HepG2 (cell line): Measurements from ENCODE around the gene EXOC3L2. TPM values are rescaled to one million over a fixed set of nuclear protein-coding genes. Genes with fewer than 3 reads are reported as not detected.
A peak's percentile ranks its signal among the peaks of the same experiment; 100 is the strongest.

Experiments
- ATF7 ChIP-seq, 2 experiments: fragments of 450-650 bp in 1 of 2; sonication (generic) in 1 of 2; formaldehyde crosslinking in 1 of 2; IDR thresholded peaks; 2 replicates each; pipeline versions ENCODE4 v1.4.0 to v1.6.1; 2016 to 2020; ENCODE audit warnings: antibody characterized with exemption in 1 of 2, mild to moderate bottlenecking in 1 of 2, missing genetic modification reagents in 1 of 2
- DMAP1 ChIP-seq: IDR thresholded peaks from 2 replicates; pipeline ENCODE4 v1.6.1; 2016
- FOXO1 ChIP-seq: sonication (generic); formaldehyde crosslinking; IDR thresholded peaks from 2 replicates; pipeline ENCODE4 v1.4.0; 2020; ENCODE audit warnings: missing genetic modification reagents
- KDM2A ChIP-seq: sonication (generic); formaldehyde crosslinking; IDR thresholded peaks from 2 replicates; pipeline ENCODE4 v1.4.0; 2020; ENCODE audit warnings: low read depth, missing genetic modification reagents, borderline replicate concordance
- NONO ChIP-seq, 2 experiments: fragments of 450-650 bp in 1 of 2; sonication (generic) in 1 of 2; formaldehyde crosslinking in 1 of 2; IDR thresholded peaks in 1 of 2; conservative IDR thresholded peaks in 1 of 2; 2 replicates each; pipeline versions ENCODE4 v1.6.1 to v1.8.0; 2017 to 2022; ENCODE audit warnings: mild to moderate bottlenecking in 1 of 2, missing genetic modification reagents in 1 of 2, moderate library complexity in 1 of 2
- SAP130 ChIP-seq: IDR thresholded peaks from 2 replicates; pipeline ENCODE4 v1.6.1; 2016; ENCODE audit warnings: low read depth
- TBX2 ChIP-seq: sonication (generic); formaldehyde crosslinking; IDR thresholded peaks from 2 replicates; pipeline ENCODE4 v1.5.0; 2020; ENCODE audit warnings: missing genetic modification reagents, mild to moderate bottlenecking, borderline replicate concordance
- YEATS2 ChIP-seq: sonication (generic); formaldehyde crosslinking; IDR thresholded peaks from 2 replicates; pipeline ENCODE4 v1.4.0; 2020; ENCODE audit warnings: missing genetic modification reagents, borderline replicate concordance
- ZFYVE20 ChIP-seq: sonication (generic); formaldehyde crosslinking; IDR thresholded peaks from 2 replicates; pipeline ENCODE4 v1.8.0; 2023; ENCODE audit warnings: low read depth, mild to moderate bottlenecking, moderate library complexity, missing genetic modification reagents, borderline replicate concordance
- ZNF331 ChIP-seq: sonication (generic); formaldehyde crosslinking; IDR thresholded peaks from 2 replicates; pipeline ENCODE4 v1.4.0; 2020; ENCODE audit warnings: missing genetic modification reagents
- ZNF431 ChIP-seq: sonication (generic); formaldehyde crosslinking; IDR thresholded peaks from 2 replicates; pipeline ENCODE4 v1.9.0; 2022; ENCODE audit warnings: missing genetic modification reagents, low read depth, mild to moderate bottlenecking, borderline replicate concordance
- ZNF569 ChIP-seq: sonication (generic); formaldehyde crosslinking; IDR thresholded peaks from 2 replicates; pipeline ENCODE4 v1.5.0; 2020; ENCODE audit warnings: mild to moderate bottlenecking, missing genetic modification reagents, moderate library complexity, borderline replicate concordance
- ZNF816 ChIP-seq: sonication (generic); formaldehyde crosslinking; IDR thresholded peaks from 2 replicates; pipeline ENCODE4 v1.8.0; 2022; ENCODE audit warnings: missing genetic modification reagents, mild to moderate bottlenecking, borderline replicate concordance
- ZNF839 ChIP-seq: sonication (generic); formaldehyde crosslinking; IDR thresholded peaks from 2 replicates; pipeline ENCODE4 v1.4.0; 2020; ENCODE audit warnings: missing genetic modification reagents, mild to moderate bottlenecking, borderline replicate concordance
- polyA plus RNA-seq, 8 experiments: library from polyadenylated mRNA; depleted of rRNA in 3 of 8; stranded (reverse) in 7 of 8; unstranded in 1 of 8; fragments of >200 nt; fragmentation: Illumina TruSeq in 4 of 8; extraction: Trizol in 4 of 8; gene quantifications; 2 replicates each; pipeline versions ENCODE4 v1.2.1 to v1.2.3, GENCODE V29; 2011 to 2016; ENCODE audit warnings: low read depth in 4 of 8, missing spikeins in 1 of 8, mixed read lengths in 1 of 8; ENCODE audit not compliant: insufficient read depth in 1 of 8
- total RNA-seq, 5 experiments: library from RNA; depleted of rRNA; stranded (reverse); fragments of >200 nt; fragmentation: Illumina TruSeq; extraction: Trizol; gene quantifications; 2 replicates each; pipeline ENCODE4 v1.2.3, GENCODE V29; 2016; ENCODE audit warnings: low read depth in 1 of 5
- TF ChIP-seq, protein P1 (sequence below): sonication (generic); formaldehyde crosslinking; IDR thresholded peaks from 2 replicates; pipeline ENCODE4 v1.8.1; 2023; ENCODE audit warnings: mild to moderate bottlenecking, missing genetic modification reagents
- TF ChIP-seq, protein P2 (sequence below): sonication (generic); formaldehyde crosslinking; IDR thresholded peaks from 2 replicates; pipeline ENCODE4 v1.4.0; 2020; ENCODE audit warnings: missing genetic modification reagents
- TF ChIP-seq, protein P3 (sequence below): sonication (generic); formaldehyde crosslinking; IDR thresholded peaks from 2 replicates; pipeline ENCODE4 v1.9.0; 2022; ENCODE audit warnings: low read depth, missing genetic modification reagents
- TF ChIP-seq, protein P4 (sequence below): IDR thresholded peaks from 2 replicates; pipeline ENCODE4 v1.6.1; 2016; ENCODE audit warnings: low read depth
- TF ChIP-seq, protein P5 (sequence below): sonication (generic); formaldehyde crosslinking; IDR thresholded peaks from 2 replicates; pipeline ENCODE4 v1.9.0; 2021; ENCODE audit warnings: missing genetic modification reagents, borderline replicate concordance

EXOC3L2 gene
- total and polyA plus RNA-seq, 2 of the 13 experiments (the other 11 are each of a cell fraction or from before 2014, with no cell fraction given), result 0.21 TPM; not detected in 1

DNA sequence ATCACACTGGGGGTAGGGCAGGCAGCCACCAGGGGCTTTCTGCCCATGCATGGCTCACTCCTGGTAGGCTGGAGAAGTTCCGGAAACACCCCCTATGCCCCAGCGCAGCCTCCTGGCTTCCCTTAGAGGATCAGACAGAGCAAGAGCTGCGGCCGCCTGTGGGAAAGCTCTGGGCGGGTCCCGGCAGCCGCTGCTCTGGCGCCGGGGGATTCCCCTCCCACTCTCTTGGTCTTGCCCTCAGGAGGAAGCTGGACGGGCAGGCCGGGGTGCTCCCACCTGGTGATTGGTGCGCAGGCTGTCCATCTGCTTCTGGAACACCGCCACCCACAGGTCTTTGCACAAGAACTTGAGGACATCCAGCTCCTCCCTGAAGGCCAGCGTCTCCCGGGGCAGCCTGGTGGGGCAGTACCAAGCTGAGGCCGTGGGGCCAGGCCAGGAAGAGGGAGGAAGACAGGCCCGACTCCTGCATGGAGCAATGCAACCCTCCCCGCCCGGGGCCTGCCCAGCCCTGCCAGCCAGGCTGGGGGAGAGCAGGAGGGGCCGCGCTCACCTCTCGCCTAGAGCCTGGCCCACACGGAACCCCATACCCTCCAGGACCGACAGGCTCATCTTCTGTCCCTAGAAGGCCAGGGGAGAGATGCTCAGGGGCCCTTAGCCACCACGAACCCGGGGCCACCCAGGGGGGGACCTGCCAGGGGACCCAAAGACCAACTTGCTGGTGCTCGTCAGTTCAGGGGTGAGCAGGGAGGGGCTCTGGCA is 80.5 kb downstream of the EXOC3L2 start (continued):
- TF ChIP-seq, protein P1, sequence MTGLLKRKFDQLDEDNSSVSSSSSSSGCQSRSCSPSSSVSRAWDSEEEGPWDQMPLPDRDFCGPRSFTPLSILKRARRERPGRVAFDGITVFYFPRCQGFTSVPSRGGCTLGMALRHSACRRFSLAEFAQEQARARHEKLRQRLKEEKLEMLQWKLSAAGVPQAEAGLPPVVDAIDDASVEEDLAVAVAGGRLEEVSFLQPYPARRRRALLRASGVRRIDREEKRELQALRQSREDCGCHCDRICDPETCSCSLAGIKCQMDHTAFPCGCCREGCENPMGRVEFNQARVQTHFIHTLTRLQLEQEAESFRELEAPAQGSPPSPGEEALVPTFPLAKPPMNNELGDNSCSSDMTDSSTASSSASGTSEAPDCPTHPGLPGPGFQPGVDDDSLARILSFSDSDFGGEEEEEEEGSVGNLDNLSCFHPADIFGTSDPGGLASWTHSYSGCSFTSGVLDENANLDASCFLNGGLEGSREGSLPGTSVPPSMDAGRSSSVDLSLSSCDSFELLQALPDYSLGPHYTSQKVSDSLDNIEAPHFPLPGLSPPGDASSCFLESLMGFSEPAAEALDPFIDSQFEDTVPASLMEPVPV (CRISPR knock-in tag), result peak; percentile 18; the same call in 1 of the 2 replicates
- TF ChIP-seq ZNF431 (CRISPR knock-in tag) (no peak), ZNF839 (CRISPR knock-in tag) (no peak), ZNF331 (CRISPR knock-in tag) (0 out of 2 replicates have a peak, but pooled peaks have one; percentile 32), ZNF569 (CRISPR knock-in tag) (no peak), NONO (IDR thresholded peaks at IDR 0.05) (no peak), NONO (CRISPR knock-in tag; conservative IDR thresholded peaks at IDR 0.05) (peak; percentile 41; the same call in 1 of the 2 replicates), ATF7 (IDR thresholded peaks at IDR 0.05) (no peak), ATF7 (CRISPR knock-in tag; IDR thresholded peaks at IDR 0.05) (no peak), KDM2A (CRISPR knock-in tag) (peak; percentile 56; the same call in 1 of the 2 replicates), ZFYVE20 (CRISPR knock-in tag) (no peak), FOXO1 (CRISPR knock-in tag) (no peak), ZNF816 (CRISPR knock-in tag) (no peak), YEATS2 (CRISPR knock-in tag) (peak; percentile 19; the same call in 1 of the 2 replicates), DMAP1 (CRISPR knock-in tag) (no peak), SAP130 (CRISPR knock-in tag) (peak; percentile 47; the same call in 1 of the 2 replicates), TBX2 (peak; percentile 26; the same call in 1 of the 2 replicates)
- TF ChIP-seq, protein P2, sequence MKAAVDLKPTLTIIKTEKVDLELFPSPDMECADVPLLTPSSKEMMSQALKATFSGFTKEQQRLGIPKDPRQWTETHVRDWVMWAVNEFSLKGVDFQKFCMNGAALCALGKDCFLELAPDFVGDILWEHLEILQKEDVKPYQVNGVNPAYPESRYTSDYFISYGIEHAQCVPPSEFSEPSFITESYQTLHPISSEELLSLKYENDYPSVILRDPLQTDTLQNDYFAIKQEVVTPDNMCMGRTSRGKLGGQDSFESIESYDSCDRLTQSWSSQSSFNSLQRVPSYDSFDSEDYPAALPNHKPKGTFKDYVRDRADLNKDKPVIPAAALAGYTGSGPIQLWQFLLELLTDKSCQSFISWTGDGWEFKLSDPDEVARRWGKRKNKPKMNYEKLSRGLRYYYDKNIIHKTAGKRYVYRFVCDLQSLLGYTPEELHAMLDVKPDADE (CRISPR knock-in tag), result no peak
- TF ChIP-seq, protein P3, sequence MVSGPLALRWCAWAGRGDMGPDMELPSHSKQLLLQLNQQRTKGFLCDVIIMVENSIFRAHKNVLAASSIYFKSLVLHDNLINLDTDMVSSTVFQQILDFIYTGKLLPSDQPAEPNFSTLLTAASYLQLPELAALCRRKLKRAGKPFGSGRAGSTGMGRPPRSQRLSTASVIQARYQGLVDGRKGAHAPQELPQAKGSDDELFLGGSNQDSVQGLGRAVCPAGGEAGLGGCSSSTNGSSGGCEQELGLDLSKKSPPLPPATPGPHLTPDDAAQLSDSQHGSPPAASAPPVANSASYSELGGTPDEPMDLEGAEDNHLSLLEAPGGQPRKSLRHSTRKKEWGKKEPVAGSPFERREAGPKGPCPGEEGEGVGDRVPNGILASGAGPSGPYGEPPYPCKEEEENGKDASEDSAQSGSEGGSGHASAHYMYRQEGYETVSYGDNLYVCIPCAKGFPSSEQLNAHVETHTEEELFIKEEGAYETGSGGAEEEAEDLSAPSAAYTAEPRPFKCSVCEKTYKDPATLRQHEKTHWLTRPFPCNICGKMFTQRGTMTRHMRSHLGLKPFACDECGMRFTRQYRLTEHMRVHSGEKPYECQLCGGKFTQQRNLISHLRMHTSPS, result peak; percentile 71; the same call in 1 of the 2 replicates
- TF ChIP-seq, protein P4, sequence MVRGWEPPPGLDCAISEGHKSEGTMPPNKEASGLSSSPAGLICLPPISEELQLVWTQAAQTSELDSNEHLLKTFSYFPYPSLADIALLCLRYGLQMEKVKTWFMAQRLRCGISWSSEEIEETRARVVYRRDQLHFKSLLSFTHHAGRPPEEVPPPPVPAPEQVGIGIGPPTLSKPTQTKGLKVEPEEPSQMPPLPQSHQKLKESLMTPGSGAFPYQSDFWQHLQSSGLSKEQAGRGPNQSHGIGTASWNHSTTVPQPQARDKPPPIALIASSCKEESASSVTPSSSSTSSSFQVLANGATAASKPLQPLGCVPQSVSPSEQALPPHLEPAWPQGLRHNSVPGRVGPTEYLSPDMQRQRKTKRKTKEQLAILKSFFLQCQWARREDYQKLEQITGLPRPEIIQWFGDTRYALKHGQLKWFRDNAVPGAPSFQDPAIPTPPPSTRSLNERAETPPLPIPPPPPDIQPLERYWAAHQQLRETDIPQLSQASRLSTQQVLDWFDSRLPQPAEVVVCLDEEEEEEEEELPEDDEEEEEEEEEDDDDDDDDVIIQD (CRISPR knock-in tag), result no peak
- TF ChIP-seq, protein P5, sequence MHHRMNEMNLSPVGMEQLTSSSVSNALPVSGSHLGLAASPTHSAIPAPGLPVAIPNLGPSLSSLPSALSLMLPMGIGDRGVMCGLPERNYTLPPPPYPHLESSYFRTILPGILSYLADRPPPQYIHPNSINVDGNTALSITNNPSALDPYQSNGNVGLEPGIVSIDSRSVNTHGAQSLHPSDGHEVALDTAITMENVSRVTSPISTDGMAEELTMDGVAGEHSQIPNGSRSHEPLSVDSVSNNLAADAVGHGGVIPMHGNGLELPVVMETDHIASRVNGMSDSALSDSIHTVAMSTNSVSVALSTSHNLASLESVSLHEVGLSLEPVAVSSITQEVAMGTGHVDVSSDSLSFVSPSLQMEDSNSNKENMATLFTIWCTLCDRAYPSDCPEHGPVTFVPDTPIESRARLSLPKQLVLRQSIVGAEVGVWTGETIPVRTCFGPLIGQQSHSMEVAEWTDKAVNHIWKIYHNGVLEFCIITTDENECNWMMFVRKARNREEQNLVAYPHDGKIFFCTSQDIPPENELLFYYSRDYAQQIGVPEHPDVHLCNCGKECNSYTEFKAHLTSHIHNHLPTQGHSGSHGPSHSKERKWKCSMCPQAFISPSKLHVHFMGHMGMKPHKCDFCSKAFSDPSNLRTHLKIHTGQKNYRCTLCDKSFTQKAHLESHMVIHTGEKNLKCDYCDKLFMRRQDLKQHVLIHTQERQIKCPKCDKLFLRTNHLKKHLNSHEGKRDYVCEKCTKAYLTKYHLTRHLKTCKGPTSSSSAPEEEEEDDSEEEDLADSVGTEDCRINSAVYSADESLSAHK (CRISPR knock-in tag), result no peak
